ENCODE measurements around the gene SLC16A12. TPM values are rescaled to one million over a fixed set of nuclear protein-coding genes. Genes with fewer than 3 reads are reported as not detected.

SLC16A12 gene
- total and polyA plus RNA-seq, 4 donors: 0.03 to 10.7 (median 0.94) TPM

DNA sequence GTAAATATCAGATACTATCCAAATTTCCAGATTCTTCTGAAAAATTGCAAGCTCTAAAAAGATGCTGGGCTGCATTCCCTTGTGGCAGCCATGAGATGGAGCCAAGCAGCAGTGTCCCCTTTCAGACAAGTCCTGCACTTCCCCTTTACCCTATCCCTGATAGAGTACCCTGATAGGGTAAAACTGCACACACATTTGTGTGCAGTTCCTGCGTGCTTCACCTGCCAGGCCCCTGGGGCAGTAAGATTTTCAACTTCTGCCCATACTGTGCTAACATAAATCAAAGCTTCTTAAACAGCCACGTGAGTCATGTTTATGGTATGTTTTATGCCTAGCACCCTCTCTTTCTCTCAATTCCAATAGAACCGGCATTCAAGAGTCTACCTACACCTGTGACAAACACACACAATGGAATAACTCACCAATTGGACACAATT lies 68.8 kb downstream of the SLC16A12 start:
- DNase-seq (ENCODE audit: low spot score): no peak
- H3K4me3 ChIP-seq (ENCODE audit: low read depth in 1 of 3, low read length in 3 of 3): no peak overlapping the region
- no peaks in the 10 kb centered on the region for H3K9me3 ChIP-seq (ENCODE audit: control insufficient read depth in 4 of 4, low read length in 3 of 4)
- H3K27me3 ChIP-seq (ENCODE audit: control insufficient read depth in 4 of 4, insufficient read depth in 4 of 4, low read length in 3 of 4): no peaks in the 10 kb centered on the region
- no peak overlapping the region for H3K9ac ChIP-seq (ENCODE audit: low read depth in 1 of 2, low read length in 2 of 2)
- H3K27ac ChIP-seq (ENCODE audit: low read depth in 1 of 2, low read length in 2 of 2): no peak overlapping the region
- 51% methylated on average over 3 of the region's 3 CpGs for WGBS
- no peak for TF ChIP-seq JUND (IDR thresholded peaks at IDR 0.05)
- TF ChIP-seq RAD21 (IDR thresholded peaks at IDR 0.05): peak; percentile 91 to 96
- TF ChIP-seq, protein P1, sequence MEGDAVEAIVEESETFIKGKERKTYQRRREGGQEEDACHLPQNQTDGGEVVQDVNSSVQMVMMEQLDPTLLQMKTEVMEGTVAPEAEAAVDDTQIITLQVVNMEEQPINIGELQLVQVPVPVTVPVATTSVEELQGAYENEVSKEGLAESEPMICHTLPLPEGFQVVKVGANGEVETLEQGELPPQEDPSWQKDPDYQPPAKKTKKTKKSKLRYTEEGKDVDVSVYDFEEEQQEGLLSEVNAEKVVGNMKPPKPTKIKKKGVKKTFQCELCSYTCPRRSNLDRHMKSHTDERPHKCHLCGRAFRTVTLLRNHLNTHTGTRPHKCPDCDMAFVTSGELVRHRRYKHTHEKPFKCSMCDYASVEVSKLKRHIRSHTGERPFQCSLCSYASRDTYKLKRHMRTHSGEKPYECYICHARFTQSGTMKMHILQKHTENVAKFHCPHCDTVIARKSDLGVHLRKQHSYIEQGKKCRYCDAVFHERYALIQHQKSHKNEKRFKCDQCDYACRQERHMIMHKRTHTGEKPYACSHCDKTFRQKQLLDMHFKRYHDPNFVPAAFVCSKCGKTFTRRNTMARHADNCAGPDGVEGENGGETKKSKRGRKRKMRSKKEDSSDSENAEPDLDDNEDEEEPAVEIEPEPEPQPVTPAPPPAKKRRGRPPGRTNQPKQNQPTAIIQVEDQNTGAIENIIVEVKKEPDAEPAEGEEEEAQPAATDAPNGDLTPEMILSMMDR (IDR thresholded peaks at IDR 0.05; ENCODE audit: low read depth, low read length, missing input control): peak; percentile 74
- TF ChIP-seq RXRA (IDR thresholded peaks at IDR 0.05): peak in 1 of 2 donors; percentile 35
- no peaks in the 10 kb centered on the region for H3K36me3 ChIP-seq (ENCODE audit: control insufficient read depth in 4 of 4, insufficient read depth in 3 of 4, low read depth in 1 of 4, low read length in 3 of 4)
- peaks cover 0 to 23% (median 18%) of the 10 kb centered on the region in 4 donors for H3K4me1 ChIP-seq (ENCODE audit: control insufficient read depth in 4 of 4, insufficient read depth in 4 of 4, low read length in 3 of 4)

DNA sequence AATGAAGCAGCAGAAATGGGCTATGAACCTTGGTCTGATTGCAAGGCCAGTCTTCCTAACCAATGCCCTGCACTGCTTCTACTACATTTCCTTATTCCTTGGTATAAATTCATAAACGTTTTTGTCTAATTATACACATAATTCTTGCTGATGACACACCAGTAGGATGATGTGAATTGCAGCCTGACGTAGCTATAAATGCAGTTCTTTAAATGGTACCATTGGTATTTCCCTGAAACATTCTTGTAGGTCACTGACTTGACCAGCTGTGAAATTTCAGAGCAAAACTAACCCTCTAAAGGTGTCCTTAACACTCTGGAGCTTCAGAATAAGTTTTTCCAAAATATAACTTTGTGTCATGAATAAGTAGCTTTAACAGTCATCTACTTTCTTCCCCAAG lies 70.2 kb downstream of the SLC16A12 start:
- H3K9ac ChIP-seq (ENCODE audit: low read depth in 1 of 2, low read length in 2 of 2): no peak overlapping the region
- 4% methylated on average over 2 of the region's 2 CpGs for WGBS
- no peak for DNase-seq (ENCODE audit: low spot score)
- no peaks in the 10 kb centered on the region for H3K27me3 ChIP-seq (ENCODE audit: control insufficient read depth in 4 of 4, insufficient read depth in 4 of 4, low read length in 3 of 4)
- no peaks in the 10 kb centered on the region for H3K9me3 ChIP-seq (ENCODE audit: control insufficient read depth in 4 of 4, low read length in 3 of 4)
- no peak overlapping the region for H3K27ac ChIP-seq (ENCODE audit: low read depth in 1 of 2, low read length in 2 of 2)
- peaks cover 0 to 11% (median 6%) of the 10 kb centered on the region in 4 donors for H3K4me1 ChIP-seq (ENCODE audit: control insufficient read depth in 4 of 4, insufficient read depth in 4 of 4, low read length in 3 of 4)
- H3K4me3 ChIP-seq (ENCODE audit: low read depth in 1 of 3, low read length in 3 of 3): no peak overlapping the region
- no peaks in the 10 kb centered on the region for H3K36me3 ChIP-seq (ENCODE audit: control insufficient read depth in 4 of 4, insufficient read depth in 3 of 4, low read depth in 1 of 4, low read length in 3 of 4)
- TF ChIP-seq, protein P2, sequence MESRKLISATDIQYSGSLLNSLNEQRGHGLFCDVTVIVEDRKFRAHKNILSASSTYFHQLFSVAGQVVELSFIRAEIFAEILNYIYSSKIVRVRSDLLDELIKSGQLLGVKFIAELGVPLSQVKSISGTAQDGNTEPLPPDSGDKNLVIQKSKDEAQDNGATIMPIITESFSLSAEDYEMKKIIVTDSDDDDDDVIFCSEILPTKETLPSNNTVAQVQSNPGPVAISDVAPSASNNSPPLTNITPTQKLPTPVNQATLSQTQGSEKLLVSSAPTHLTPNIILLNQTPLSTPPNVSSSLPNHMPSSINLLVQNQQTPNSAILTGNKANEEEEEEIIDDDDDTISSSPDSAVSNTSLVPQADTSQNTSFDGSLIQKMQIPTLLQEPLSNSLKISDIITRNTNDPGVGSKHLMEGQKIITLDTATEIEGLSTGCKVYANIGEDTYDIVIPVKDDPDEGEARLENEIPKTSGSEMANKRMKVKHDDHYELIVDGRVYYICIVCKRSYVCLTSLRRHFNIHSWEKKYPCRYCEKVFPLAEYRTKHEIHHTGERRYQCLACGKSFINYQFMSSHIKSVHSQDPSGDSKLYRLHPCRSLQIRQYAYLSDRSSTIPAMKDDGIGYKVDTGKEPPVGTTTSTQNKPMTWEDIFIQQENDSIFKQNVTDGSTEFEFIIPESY (IDR thresholded peaks at IDR 0.05): no peak
- no peak for TF ChIP-seq JUND (IDR thresholded peaks at IDR 0.05)
- TF ChIP-seq, protein P3, sequence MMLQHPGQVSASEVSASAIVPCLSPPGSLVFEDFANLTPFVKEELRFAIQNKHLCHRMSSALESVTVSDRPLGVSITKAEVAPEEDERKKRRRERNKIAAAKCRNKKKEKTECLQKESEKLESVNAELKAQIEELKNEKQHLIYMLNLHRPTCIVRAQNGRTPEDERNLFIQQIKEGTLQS (IDR thresholded peaks at IDR 0.05): no peak

DNA sequence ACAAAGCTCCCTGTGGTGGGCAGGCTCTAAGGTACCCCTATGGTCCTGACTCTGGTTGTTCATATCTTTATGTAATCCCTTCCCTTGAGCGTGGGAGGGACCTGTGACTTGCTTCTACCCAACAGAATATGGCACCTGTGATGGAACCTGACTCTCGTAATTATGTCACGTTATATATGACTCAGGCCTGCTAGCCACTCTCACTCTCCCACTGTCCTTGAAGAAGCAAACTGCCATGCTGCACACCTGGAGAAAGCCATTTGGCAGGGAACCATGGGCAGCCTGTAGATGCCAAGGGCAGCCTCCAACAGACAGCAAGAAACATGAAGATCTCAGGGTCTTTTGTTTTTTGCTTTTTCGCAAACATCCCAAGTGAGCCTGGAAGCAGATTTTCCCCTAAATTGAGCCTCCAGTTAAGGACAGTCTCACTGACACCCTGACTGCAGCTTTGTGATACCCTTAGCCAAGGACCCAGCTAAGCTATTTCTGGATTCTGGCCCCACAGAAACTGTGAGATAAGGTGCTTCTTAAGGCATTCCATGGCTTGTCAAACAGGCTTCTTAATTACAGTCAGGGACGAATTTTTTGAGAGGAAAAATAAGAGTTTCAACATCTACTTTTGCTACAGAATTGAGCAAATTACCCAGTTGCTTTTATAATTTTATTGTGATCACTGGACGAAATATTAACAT lies 71.4 kb downstream of the SLC16A12 start:
- 90% methylated on average over 6 of the region's 6 CpGs for WGBS

More for the DNA sequence above, 71.4 kb downstream of the SLC16A12 start:
- peaks cover 1 to 6% (median 4%) of the 10 kb centered on the region in 4 donors for H3K4me1 ChIP-seq (ENCODE audit: control insufficient read depth in 4 of 4, insufficient read depth in 4 of 4, low read length in 3 of 4)
- no peak overlapping the region for H3K27ac ChIP-seq (ENCODE audit: low read depth in 1 of 2, low read length in 2 of 2)
- H3K9me3 ChIP-seq (ENCODE audit: control insufficient read depth in 4 of 4, low read length in 3 of 4): no peaks in the 10 kb centered on the region
- no peak for TF ChIP-seq JUND (IDR thresholded peaks at IDR 0.05)
- TF ChIP-seq TAF1 (conservative IDR thresholded peaks at IDR 0.05): no peak
- no peak for TF ChIP-seq HNF4A (conservative IDR thresholded peaks at IDR 0.05)
- TF ChIP-seq HNF4G (IDR thresholded peaks at IDR 0.05): no peak
- no peak for TF ChIP-seq RXRA (IDR thresholded peaks at IDR 0.05)
- TF ChIP-seq NR2F2 (IDR thresholded peaks at IDR 0.05): no peak
- no peak for TF ChIP-seq FOXA1 (IDR thresholded peaks at IDR 0.05)
- TF ChIP-seq YY1 (IDR thresholded peaks at IDR 0.05): no peak
- no peak for TF ChIP-seq GABPA (IDR thresholded peaks at IDR 0.05 in 1 of 2, conservative IDR thresholded peaks at IDR 0.05 in 1 of 2)
- TF ChIP-seq, protein P1 (IDR thresholded peaks at IDR 0.05; ENCODE audit: low read depth, low read length, missing input control): no peak
- TF ChIP-seq, protein P2 (IDR thresholded peaks at IDR 0.05): no peak
- H3K4me3 ChIP-seq (ENCODE audit: low read depth in 1 of 3, low read length in 3 of 3): no peak overlapping the region
- H3K36me3 ChIP-seq (ENCODE audit: control insufficient read depth in 4 of 4, insufficient read depth in 3 of 4, low read depth in 1 of 4, low read length in 3 of 4): no peaks in the 10 kb centered on the region
- H3K9ac ChIP-seq (ENCODE audit: low read depth in 1 of 2, low read length in 2 of 2): no peak overlapping the region
- H3K27me3 ChIP-seq (ENCODE audit: control insufficient read depth in 4 of 4, insufficient read depth in 4 of 4, low read length in 3 of 4): no peaks in the 10 kb centered on the region
- no peak for DNase-seq (ENCODE audit: low spot score)

Data from liver (tissue), 9 donors.